ENCODE data around the gene STK24.

Gene STK24

GRCh38 chr13:98490195-98490836, 86.6 kb downstream of the STK24 start:
- DNase-seq (ENCODE audit: low read depth), result no peak
- H3K4me3 ChIP-seq (ENCODE audit: low read depth, low read length), result no peak overlapping the region
- TF ChIP-seq CTCF (IDR thresholded peaks at IDR 0.05; ENCODE audit: low read depth, low read length, missing control alignments), result no peak

GRCh38 chr13:98489446-98490194, 87.3 kb downstream of the STK24 start:
- no peak for DNase-seq (ENCODE audit: low read depth)
- TF ChIP-seq CTCF (IDR thresholded peaks at IDR 0.05; ENCODE audit: low read depth, low read length, missing control alignments), result no peak
- no peak overlapping the region for H3K4me3 ChIP-seq (ENCODE audit: low read depth, low read length)

- no peak for TF ChIP-seq CTCF (IDR thresholded peaks at IDR 0.05; ENCODE audit: low read depth, low read length, missing control alignments)
- DNase-seq (ENCODE audit: low read depth), result no peak
- no peak overlapping the region for H3K4me3 ChIP-seq (ENCODE audit: low read depth, low read length)
Measured at GRCh38 chr13:98488736-98489135, 88.2 kb downstream of the STK24 start.

DNA sequence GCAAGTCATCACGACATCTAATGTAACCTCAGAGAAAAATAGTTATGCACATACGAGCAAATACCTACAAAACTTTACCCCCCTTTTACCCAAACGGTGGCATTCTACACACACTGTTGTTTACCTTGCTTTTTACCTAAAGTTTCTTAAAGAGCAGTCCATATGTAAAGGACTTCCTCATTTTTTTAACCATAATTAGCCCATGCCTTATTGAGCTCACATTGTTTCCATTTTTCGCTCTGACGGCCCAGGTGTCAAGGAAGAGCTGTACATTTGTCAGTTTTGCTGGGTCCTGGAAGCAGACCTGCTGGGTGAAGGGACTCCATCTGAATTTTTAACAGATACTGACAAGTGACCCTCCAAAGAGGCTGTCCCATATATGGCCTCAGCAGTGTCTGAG, 89.4 kb downstream of the STK24 start:
- no peak for DNase-seq (ENCODE audit: low read depth)
- H3K4me3 ChIP-seq (ENCODE audit: low read depth, low read length), result no peak overlapping the region
- TF ChIP-seq CTCF (IDR thresholded peaks at IDR 0.05; ENCODE audit: low read depth, low read length, missing control alignments), result no peak

DNA sequence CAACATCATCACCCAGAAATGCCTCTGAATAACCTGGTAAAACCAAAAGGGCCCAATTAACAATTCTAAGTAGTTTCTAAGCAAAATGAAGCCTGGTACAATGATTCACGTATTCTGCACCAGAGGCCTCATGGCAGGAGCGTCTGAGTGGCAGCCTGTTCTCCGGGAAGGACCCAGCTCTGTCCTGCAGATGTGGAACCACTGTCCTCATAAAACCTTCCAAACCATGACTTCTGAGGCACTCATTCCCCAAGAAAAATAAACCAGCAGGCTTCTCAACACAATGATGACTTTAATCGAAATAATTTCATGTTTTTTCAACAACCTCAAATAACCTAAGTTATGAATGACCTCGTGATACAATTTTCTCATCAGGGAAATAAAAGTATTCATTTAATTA, 89.9 kb downstream of the STK24 start:
- no peak overlapping the region for H3K4me3 ChIP-seq (ENCODE audit: low read depth, low read length)
- DNase-seq (ENCODE audit: low read depth), result no peak
- TF ChIP-seq CTCF (IDR thresholded peaks at IDR 0.05; ENCODE audit: low read depth, low read length, missing control alignments), result no peak

DNA sequence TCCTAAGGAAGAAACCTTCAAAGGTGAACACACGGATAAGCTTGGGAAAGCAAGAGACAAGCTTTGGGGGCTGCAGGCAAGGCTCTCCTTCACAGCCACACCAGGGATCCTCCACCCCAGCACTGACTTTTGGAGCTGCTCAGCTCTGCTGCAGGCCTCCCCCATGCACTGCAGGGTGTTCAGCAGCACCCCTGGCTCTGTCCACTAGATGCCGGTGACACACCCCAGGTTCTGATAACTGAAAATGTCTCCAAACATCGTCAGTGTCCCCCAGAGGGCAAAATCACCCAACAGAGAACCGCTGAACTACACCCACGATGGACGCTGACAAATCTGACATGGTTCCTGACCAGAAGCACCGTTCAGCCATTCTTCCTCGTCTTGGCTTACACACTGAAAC, 90.5 kb downstream of the STK24 start:
- TF ChIP-seq CTCF (IDR thresholded peaks at IDR 0.05; ENCODE audit: low read depth, low read length, missing control alignments), result peak; percentile 3
- H3K4me3 ChIP-seq (ENCODE audit: low read depth, low read length), result no peak overlapping the region
- DNase-seq (ENCODE audit: low read depth), result no peak

GRCh38 chr13:98485561-98485960, 91.3 kb downstream of the STK24 start:
- TF ChIP-seq CTCF (IDR thresholded peaks at IDR 0.05; ENCODE audit: low read depth, low read length, missing control alignments), result no peak
- DNase-seq (ENCODE audit: low read depth), result no peak

More at GRCh38 chr13:98485561-98485960, 91.3 kb downstream of the STK24 start:
- no peak overlapping the region for H3K4me3 ChIP-seq (ENCODE audit: low read depth, low read length)
